A549 (cell line): Measurements from ENCODE around the gene SLC37A1. TPM values are rescaled to one million over a fixed set of nuclear protein-coding genes. Genes with fewer than 3 reads are reported as not detected.

Experiments
- ATAC-seq, 2 experiments: fragments of 200-7000 bp in 1 of 2; fragments of >200 bp in 1 of 2; cut with Nextera tagmentation in 1 of 2; cut with Tn5 transposase in 1 of 2; 3 replicates each; pipeline versions ENCODE4 v1.8.0 to v1.9.1; 2018 to 2020; ENCODE audit warnings: mild to moderate bottlenecking in 1 of 2, moderate library complexity in 1 of 2
- CTCF ChIA-PET: fragments of 300-600 bp; sonication (Branson Sonifier 250); formaldehyde crosslinking; extraction: SDS; loops from one replicate; lab custom pipeline; 2021; ENCODE audit warnings: antibody characterized with exemption, inconsistent platforms; lab: Yijun Ruan, JAX
- POLR2A ChIA-PET: fragments of 350-600 bp; formaldehyde crosslinking; extraction: SDS; loops from one replicate; lab custom pipeline; 2021; ENCODE audit warnings: antibody characterized with exemption, inconsistent platforms; lab: Yijun Ruan, JAX
- DNase-seq, 2 experiments: peaks; one replicate each; pipeline versions ENCODE4 v3.0.0 to v3.0.0-alpha.2; 2011 to 2016; ENCODE audit warnings: low read depth in 1 of 2, low spot score in 1 of 2
- FAIRE-seq: peaks from 2 replicates; lab custom pipeline; 2011; peaks lifted over from hg19 to GRCh38; lab: Jason Lieb, UNC
- H3K27ac ChIP-seq, 2 experiments: fragments of >200 bp; sonication (Bioruptor Twin); formaldehyde crosslinking; 3 replicates each; pipeline ENCODE4 v1.5.1; 2016 to 2017
- H3K4me1 ChIP-seq: fragments of >200 bp; sonication (Bioruptor Twin); formaldehyde crosslinking; 3 replicates; pipeline ENCODE4 v1.6.1; 2016
- H3K4me2 ChIP-seq: fragments of >200 bp; sonication (Bioruptor Twin); formaldehyde crosslinking; 3 replicates; pipeline ENCODE4 v1.6.1; 2016
- H3K4me3 ChIP-seq: fragments of >200 bp; sonication (Bioruptor Twin); formaldehyde crosslinking; 3 replicates; pipeline ENCODE4 v1.5.1; 2016
- H3K9me3 ChIP-seq: fragments of >200 bp; sonication (Bioruptor Twin); formaldehyde crosslinking; 3 replicates; pipeline ENCODE4 v1.6.1; 2016
- BCL3 ChIP-seq: fragments of >200 bp; sonication (Bioruptor Twin); formaldehyde crosslinking; IDR thresholded peaks from 3 replicates; pipeline ENCODE4 v1.6.1; 2016
- CBX8 ChIP-seq: fragments of 200-600 bp; sonication (generic); IDR thresholded peaks from 2 replicates; pipeline ENCODE4 v1.6.1; 2016
- CEBPB ChIP-seq, 2 experiments: fragments of >200 bp in 1 of 2; sonication (Bioruptor Twin) in 1 of 2; formaldehyde crosslinking in 1 of 2; IDR thresholded peaks; 2 replicates each; pipeline ENCODE4 v1.6.1; 2012 to 2016
- CHD4 ChIP-seq: fragments of 200-600 bp; sonication (generic); IDR thresholded peaks from 2 replicates; pipeline ENCODE4 v1.6.1; 2016; ENCODE audit warnings: antibody characterized with exemption, mild to moderate bottlenecking, borderline replicate concordance
- CTCF ChIP-seq: fragments of >200 bp; sonication (Bioruptor Twin); formaldehyde crosslinking; IDR thresholded peaks from 3 replicates; pipeline ENCODE4 v1.5.1; 2016
- EHF ChIP-seq: fragments of 250-450 bp; sonication (Bioruptor Pico); IDR thresholded peaks from 2 replicates; pipeline ENCODE4 v1.5.0; 2020; ENCODE audit warnings: mild to moderate bottlenecking
- EHMT2 ChIP-seq: fragments of 200-600 bp; sonication (generic); IDR thresholded peaks from 2 replicates; pipeline ENCODE4 v1.6.1; 2016; ENCODE audit warnings: antibody characterized with exemption, low read depth, mild to moderate bottlenecking, moderate library complexity
- ELK1 ChIP-seq: fragments of 150-350 bp; IDR thresholded peaks from 2 replicates; pipeline ENCODE4 v1.6.1; 2014; ENCODE audit warnings: low read depth, mild to moderate bottlenecking, low read length
- FOSB ChIP-seq: fragments of 250-450 bp; sonication (Bioruptor Pico); IDR thresholded peaks from 2 replicates; pipeline ENCODE4 v1.5.0; 2020; ENCODE audit warnings: mild to moderate bottlenecking, moderate library complexity
- FOSL2 ChIP-seq, 2 experiments: fragments of 450-650 bp in 1 of 2; fragments of >200 bp in 1 of 2; sonication (Bioruptor Twin) in 1 of 2; formaldehyde crosslinking; IDR thresholded peaks; 2 replicates each; pipeline versions ENCODE4 v1.5.0 to v1.6.1; 2016 to 2020; ENCODE audit warnings: mild to moderate bottlenecking in 1 of 2, moderate library complexity in 1 of 2
- FOXS1 ChIP-seq: fragments of 250-450 bp; sonication (Bioruptor Pico); IDR thresholded peaks from 2 replicates; pipeline ENCODE4 v1.5.0; 2020; ENCODE audit warnings: mild to moderate bottlenecking, moderate library complexity
- GATA3 ChIP-seq: IDR thresholded peaks from 2 replicates; pipeline ENCODE4 v1.6.1; 2012; ENCODE audit warnings: borderline replicate concordance
- HMGXB4 ChIP-seq: fragments of 250-450 bp; sonication (Bioruptor Pico); IDR thresholded peaks from 2 replicates; pipeline ENCODE4 v1.5.0; 2021; ENCODE audit warnings: mild to moderate bottlenecking, moderate library complexity, borderline replicate concordance
- HOXB5 ChIP-seq: fragments of 250-450 bp; sonication (Bioruptor Pico); IDR thresholded peaks from 2 replicates; pipeline ENCODE4 v1.5.0; 2020; ENCODE audit warnings: mild to moderate bottlenecking, moderate library complexity
- JUNB ChIP-seq: fragments of >200 bp; sonication (Bioruptor Twin); formaldehyde crosslinking; IDR thresholded peaks from 2 replicates; pipeline ENCODE4 v1.6.1; 2016
- MAX ChIP-seq: IDR thresholded peaks from 2 replicates; pipeline ENCODE4 v1.6.1; 2012
- PBX3 ChIP-seq: IDR thresholded peaks from 2 replicates; pipeline ENCODE4 v1.6.1; 2012
- PHF8 ChIP-seq: fragments of 200-600 bp; sonication (generic); IDR thresholded peaks from 2 replicates; pipeline ENCODE4 v1.6.1; 2016; ENCODE audit warnings: low read depth, mild to moderate bottlenecking, antibody characterized with exemption, moderate library complexity, borderline replicate concordance
- RNF2 ChIP-seq: fragments of 200-600 bp; sonication (generic); IDR thresholded peaks from 2 replicates; pipeline ENCODE4 v1.6.1; 2016; ENCODE audit warnings: low read depth, mild to moderate bottlenecking, antibody characterized with exemption, moderate library complexity, borderline replicate concordance
- SREBF2 ChIP-seq: fragments of 450-650 bp; IDR thresholded peaks from 2 replicates; pipeline ENCODE4 v1.6.1; 2014; ENCODE audit warnings: mild to moderate bottlenecking, moderate library complexity
- ZC3H11A ChIP-seq: fragments of 450-650 bp; IDR thresholded peaks from 2 replicates; pipeline ENCODE4 v1.6.1; 2014; ENCODE audit warnings: antibody characterized with exemption, mild to moderate bottlenecking
- WGBS: methylation state at CpG from one replicate; pipeline ENCODE4 v1.1.6; 2017; ENCODE audit errors: missing lambda C conversion rate; 5-methylcytosine and 5-hydroxymethylcytosine counted together
- polyA plus RNA-seq, 4 experiments: library from polyadenylated mRNA; depleted of rRNA in 3 of 4; stranded (reverse); fragments of >200 nt; fragmentation: RNase III in 1 of 4; extraction: RNeasy Plus Mini Kit Qiagen cat#74134 plus additional on column Dnase treatment in 1 of 4; gene quantifications; 2 replicates in 3 of 4; 3 replicates in 1 of 4; pipeline ENCODE4 v1.2.3, GENCODE V29; 2011 to 2017

SLC37A1 gene
- polyA plus RNA-seq, 2 of the 4 experiments (the other 2 are of a cell fraction) = 1.9 to 2.1 TPM

- no peak overlapping the region for H3K4me2 ChIP-seq
- H3K4me1 ChIP-seq = no peaks in the 10 kb centered on the region
- 82% methylated on average over 7 of the region's 9 CpGs for WGBS
- no peak overlapping the region for H3K27ac ChIP-seq
- DNase-seq = no peak
- FAIRE-seq = no peak
- TF ChIP-seq MAX (no peak), CHD4 (no peak), BCL3 (no peak), JUNB (no peak), HOXB5 (CRISPR knock-in tag) (no peak), ZC3H11A (no peak), CBX8 (no peak), FOSL2 (IDR thresholded peaks at IDR 0.05) (no peak), FOSL2 (CRISPR knock-in tag; IDR thresholded peaks at IDR 0.05) (no peak), ELK1 (no peak), FOXS1 (CRISPR knock-in tag) (no peak), SREBF2 (no peak), FOSB (no peak), CTCF (no peak), EHMT2 (no peak), PBX3 (no peak), EHF (CRISPR knock-in tag) (no peak), PHF8 (no peak), HMGXB4 (CRISPR knock-in tag) (no peak), GATA3 (no peak), CEBPB (IDR thresholded peaks at IDR 0.05) (no peak)
- ChIA-PET CTCF (no interaction called here), POLR2A (no interaction called here)
- no peaks in the 10 kb centered on the region for H3K9me3 ChIP-seq
- no peak for ATAC-seq
- H3K4me3 ChIP-seq = no peak overlapping the region
Observed at GRCh38 chr21:42570362-42570761, 56.7 kb downstream of the SLC37A1 start.

GRCh38 chr21:42570841-42571387 lies 57.3 kb downstream of the SLC37A1 start:
- ChIA-PET CTCF (no interaction called here), POLR2A (no interaction called here)
- DNase-seq (peak in 1 of 2 experiments; percentile 7), FAIRE-seq (no peak), ATAC-seq (no peak)
- H3K4me3 ChIP-seq = no peak overlapping the region
- H3K9me3 ChIP-seq = no peaks in the 10 kb centered on the region
- H3K4me1 ChIP-seq = no peaks in the 10 kb centered on the region
- 68% methylated on average over 13 of the region's 20 CpGs for WGBS
- no peak for TF ChIP-seq RNF2
- no peak overlapping the region for H3K27ac ChIP-seq
- H3K4me2 ChIP-seq = no peak overlapping the region
